Nephron progenitor cell (in vitro differentiated cells): ENCODE measurements around the gene KDM4B.
A peak's percentile ranks its signal among the peaks of the same experiment; 100 is the strongest.
"Not testable (repeated sequence)": the region's sequence is repeated elsewhere in the genome, so short reads cannot be mapped to it uniquely, and the experiment has no call there.

Experiments
- DNase-seq: peaks from one replicate; pipeline ENCODE4 v3.0.0; 2021
- H3K27ac Mint-ChIP-seq: 2 replicates; pipeline ENCODE4 v1.8.0; 2021; ENCODE audit warnings: mild to moderate bottlenecking, moderate library complexity, mixed read lengths
- H3K27me3 Mint-ChIP-seq: 2 replicates; pipeline ENCODE4 v1.8.0; 2021; ENCODE audit warnings: mild to moderate bottlenecking, low read depth, mixed read lengths; ENCODE audit not compliant: poor library complexity
- H3K36me3 Mint-ChIP-seq: 2 replicates; pipeline ENCODE4 v1.8.0; 2021; ENCODE audit warnings: low read depth, mixed read lengths
- H3K4me1 Mint-ChIP-seq: 2 replicates; pipeline ENCODE4 v1.8.0; 2021; ENCODE audit warnings: mixed read lengths
- H3K4me3 Mint-ChIP-seq: 2 replicates; pipeline ENCODE4 v1.8.0; 2021; ENCODE audit warnings: mild to moderate bottlenecking, moderate library complexity, mixed read lengths
- H3K9me3 Mint-ChIP-seq: 2 replicates; pipeline ENCODE4 v1.8.0; 2021; ENCODE audit warnings: mild to moderate bottlenecking, moderate library complexity, mixed read lengths
- CTCF ChIP-seq: fragments of 200-600 bp; sonication (generic); IDR thresholded peaks from 2 replicates; pipeline ENCODE4 v1.5.0; 2021; ENCODE audit warnings: antibody characterized with exemption

KDM4B gene

GRCh38 chr19:4932711-4933110 is 36.2 kb upstream of the KDM4B start:
- peaks cover 9% of the 10 kb centered on the region for H3K4me1 Mint-ChIP-seq
- no peak overlapping the region for H3K27ac Mint-ChIP-seq
- H3K27me3 Mint-ChIP-seq: no peaks in the 10 kb centered on the region
- H3K36me3 Mint-ChIP-seq: peaks cover 69% of the 10 kb centered on the region
- no peaks in the 10 kb centered on the region for H3K9me3 Mint-ChIP-seq
- TF ChIP-seq CTCF: no peak
- no peak for DNase-seq
- H3K4me3 Mint-ChIP-seq: no peak overlapping the region

GRCh38 chr19:4933528-4933927 is 35.4 kb upstream of the KDM4B start:
- Mint-ChIP-seq H3K4me3 (no peak overlapping the region), H3K4me1 (peaks cover 9% of the 10 kb centered on the region), H3K36me3 (peaks cover 77% of the 10 kb centered on the region), H3K27me3 (no peaks in the 10 kb centered on the region), H3K27ac (peak overlapping the region; percentile 90), H3K9me3 (no peaks in the 10 kb centered on the region)
- TF ChIP-seq CTCF: no peak
- DNase-seq: no peak

- no peaks in the 10 kb centered on the region for H3K27me3 Mint-ChIP-seq
- H3K36me3 Mint-ChIP-seq: peaks cover 78% of the 10 kb centered on the region
- H3K4me1 Mint-ChIP-seq: peaks cover 16% of the 10 kb centered on the region
- no peak for DNase-seq
- no peak for TF ChIP-seq CTCF
- no peak overlapping the region for H3K4me3 Mint-ChIP-seq
- H3K9me3 Mint-ChIP-seq: no peaks in the 10 kb centered on the region
- H3K27ac Mint-ChIP-seq: peak overlapping the region; percentile 72
Measured at GRCh38 chr19:4935444-4935843, 33.5 kb upstream of the KDM4B start.

GRCh38 chr19:4937060-4937459 is 31.9 kb upstream of the KDM4B start:
- DNase-seq: no peak
- no peak overlapping the region for H3K4me3 Mint-ChIP-seq
- no peak for TF ChIP-seq CTCF
- peaks cover 8% of the 10 kb centered on the region for H3K4me1 Mint-ChIP-seq
- peaks cover 78% of the 10 kb centered on the region for H3K36me3 Mint-ChIP-seq
- H3K9me3 Mint-ChIP-seq: no peaks in the 10 kb centered on the region
- no peak overlapping the region for H3K27ac Mint-ChIP-seq
- H3K27me3 Mint-ChIP-seq: no peaks in the 10 kb centered on the region

- H3K27ac Mint-ChIP-seq: peak overlapping the region; percentile 62
- H3K4me3 Mint-ChIP-seq, H3K4me1 Mint-ChIP-seq, H3K27me3 Mint-ChIP-seq, H3K9me3 Mint-ChIP-seq, DNase-seq: not testable (repeated sequence)
- peaks cover 66% of the 10 kb centered on the region for H3K36me3 Mint-ChIP-seq
Measured at GRCh38 chr19:4938461-4938860, 30.5 kb upstream of the KDM4B start.

- Mint-ChIP-seq H3K4me3 (no peak overlapping the region), H3K9me3 (no peaks in the 10 kb centered on the region), H3K27ac (peak overlapping the region; percentile 72), H3K4me1 (peaks cover 8% of the 10 kb centered on the region), H3K27me3 (no peaks in the 10 kb centered on the region), H3K36me3 (peaks cover 61% of the 10 kb centered on the region)
- no peak for TF ChIP-seq CTCF
- no peak for DNase-seq
Measured at GRCh38 chr19:4939466-4939865, 29.4 kb upstream of the KDM4B start.

- H3K36me3 Mint-ChIP-seq: peaks cover 53% of the 10 kb centered on the region
- H3K4me1 Mint-ChIP-seq, DNase-seq, H3K4me3 Mint-ChIP-seq, H3K27ac Mint-ChIP-seq, H3K27me3 Mint-ChIP-seq, H3K9me3 Mint-ChIP-seq: not testable (repeated sequence)
Measured at GRCh38 chr19:4941638-4942169, 27.2 kb upstream of the KDM4B start.

- peaks cover 73% of the 10 kb centered on the region for H3K36me3 Mint-ChIP-seq
- H3K4me3 Mint-ChIP-seq, DNase-seq, H3K9me3 Mint-ChIP-seq, H3K4me1 Mint-ChIP-seq, H3K27me3 Mint-ChIP-seq: not testable (repeated sequence)
- H3K27ac Mint-ChIP-seq: peak overlapping the region; percentile 29
Measured at GRCh38 chr19:4950650-4951049, 18.3 kb upstream of the KDM4B start.
